ENCODE data around the gene BCLAF3.

- TF ChIP-seq CTCF (IDR thresholded peaks at IDR 0.05) (no peak), POLR2A (IDR thresholded peaks at IDR 0.05) (no peak)
These were observed 48.1 kb upstream of the BCLAF3 start for GRCh38 chrX:20038966-20039365.
